Naive thymus-derived CD4-positive, alpha-beta T cell (primary cell): Measurements from ENCODE around the gene OXSR1. TPM values are rescaled to one million over a fixed set of nuclear protein-coding genes. Genes with fewer than 3 reads are reported as not detected.

Source experiments
- ATAC-seq: fragments of 150-1000 bp; cut with Tn5 transposase; 2 replicates; pipeline ENCODE4 v1.10.0; 2021; ENCODE audit warnings: mild to moderate bottlenecking, moderate library complexity
- CTCF ChIA-PET: fragments of 350-600 bp; sonication (Branson Sonifier 250); formaldehyde crosslinking; loops from one replicate; lab custom pipeline; 2021; ENCODE audit warnings: antibody characterized with exemption; lab: Charles Lee
- POLR2A ChIA-PET: fragments of 350-600 bp; sonication (Branson Sonifier 250); formaldehyde crosslinking; loops from one replicate; lab custom pipeline; 2021; ENCODE audit warnings: antibody characterized with exemption, inconsistent platforms; lab: Charles Lee
- DNase-seq, 9 donors: peaks; one replicate each; pipeline versions ENCODE4 v3.0.0 to v3.0.0-alpha.2; 2020 to 2022; ENCODE audit warnings: mixed read lengths in 1 of 9
- H3K27ac ChIP-seq: one replicate; pipeline ENCODE4 v1.7.0; 2013; ENCODE audit warnings: mild to moderate bottlenecking, low read depth, low read length, moderate library complexity
- H3K27me3 ChIP-seq, 2 donors: one replicate each; pipeline ENCODE4 v1.7.0; 2013; ENCODE audit warnings: low read length in 2 of 2, mild to moderate bottlenecking in 2 of 2, moderate library complexity in 2 of 2; ENCODE audit not compliant: control insufficient read depth in 2 of 2, insufficient read depth in 2 of 2
- H3K36me3 ChIP-seq, 3 experiments: 1 replicate in 2 of 3; 2 replicates in 1 of 3; pipeline ENCODE4 v1.7.0; 2013; ENCODE audit warnings: low read length in 3 of 3, mild to moderate bottlenecking in 3 of 3, moderate library complexity in 1 of 3; ENCODE audit not compliant: insufficient read depth in 3 of 3, control insufficient read depth in 2 of 3
- H3K4me1 ChIP-seq, 2 donors: one replicate each; pipeline ENCODE4 v1.7.0; 2013; ENCODE audit warnings: low read length in 2 of 2, mild to moderate bottlenecking in 2 of 2, moderate library complexity in 1 of 2; ENCODE audit not compliant: control insufficient read depth in 2 of 2, insufficient read depth in 2 of 2
- H3K4me3 ChIP-seq: 2 replicates; pipeline ENCODE4 v1.7.0; 2013; ENCODE audit warnings: mild to moderate bottlenecking, low read length
- H3K9me3 ChIP-seq, 3 experiments: 1 replicate in 2 of 3; 2 replicates in 1 of 3; pipeline ENCODE4 v1.7.0; 2013; ENCODE audit warnings: low read length in 3 of 3; ENCODE audit not compliant: control insufficient read depth in 2 of 3
- H3K27ac Mint-ChIP-seq, 9 donors: one replicate each; pipeline ENCODE4 v1.8.0; 2020 to 2022; ENCODE audit warnings: mixed read lengths in 9 of 9, mild to moderate bottlenecking in 8 of 9, moderate library complexity in 5 of 9, inconsistent platforms in 2 of 9
- H3K27me3 Mint-ChIP-seq, 5 donors: one replicate each; pipeline ENCODE4 v1.8.0; 2021 to 2022; ENCODE audit warnings: mixed read lengths in 5 of 5, mild to moderate bottlenecking in 1 of 5
- H3K36me3 Mint-ChIP-seq, 5 donors: one replicate each; pipeline ENCODE4 v1.8.0; 2020 to 2022; ENCODE audit warnings: mixed read lengths in 5 of 5, mild to moderate bottlenecking in 3 of 5, inconsistent platforms in 1 of 5
- H3K4me1 Mint-ChIP-seq, 7 donors: one replicate each; pipeline ENCODE4 v1.8.0; 2020 to 2022; ENCODE audit warnings: mixed read lengths in 7 of 7, mild to moderate bottlenecking in 3 of 7, inconsistent platforms in 1 of 7
- H3K4me3 Mint-ChIP-seq, 10 donors: one replicate each; pipeline ENCODE4 v1.8.0; 2020 to 2022; ENCODE audit warnings: mild to moderate bottlenecking in 10 of 10, mixed read lengths in 10 of 10, moderate library complexity in 6 of 10, inconsistent platforms in 2 of 10
- H3K9me3 Mint-ChIP-seq, 11 donors: one replicate each; pipeline ENCODE4 v1.8.0; 2020 to 2022; ENCODE audit warnings: mixed read lengths in 11 of 11, mild to moderate bottlenecking in 4 of 11, inconsistent platforms in 1 of 11, moderate library complexity in 1 of 11
- intact Hi-C, 2 donors: fragments of 100-400 bp; cut with micrococcal nuclease; formaldehyde crosslinking; loops; one replicate each; pipeline ENCODE4 v1.15.1; 2023
- polyA plus RNA-seq, 2 donors: library from polyadenylated mRNA; unstranded; fragments of 300-500 nt; fragmentation: Illumina TruSeq; gene quantifications; one replicate each; pipeline ENCODE4 v1.2.3, GENCODE V29; 2021
- total RNA-seq, 6 experiments: library from RNA in 5 of 6; stranded (reverse) in 5 of 6; gene quantifications; 1 replicate in 5 of 6; 2 replicates in 1 of 6; pipeline ENCODE4 v1.2.3 and lab custom pipeline; 2021 to 2026

OXSR1 gene
- total and polyA plus RNA-seq, 7 experiments from 2014 or later: 12.3 to 59.7 (median 35.9) TPM

GRCh38 chr3:38127611-38128302, 37.6 kb upstream of the OXSR1 start:
- no peak for DNase-seq
- Mint-ChIP-seq H3K36me3 (peaks cover 5 to 47% (median 17%) of the 10 kb centered on the region in 5 donors), H3K4me3 (no peak overlapping the region), H3K27me3 (no peaks in the 10 kb centered on the region), H3K9me3 (no peaks in the 10 kb centered on the region), H3K27ac (peak overlapping the region in 8 of 9 donors; percentile 18 to 89 (median 54)), H3K4me1 (peaks cover 8 to 29% (median 22%) of the 10 kb centered on the region in 7 donors)
- H3K36me3 ChIP-seq: peaks cover 23 to 95% (median 26%) of the 10 kb centered on the region in 3 experiments
- no peak overlapping the region for H3K4me3 ChIP-seq
- ChIA-PET POLR2A (interaction anchor here (1.0 to 1.4 kb wide), 2 partner anchors 9 to 37 kb away, joined by 3 to 5 read pairs; partner anchors contain the start of genes ACAA1 and OXSR1), CTCF (interaction anchor here (0.7 kb wide), 1 partner anchor 524 kb away, joined by 4 read pairs; no protein-coding TSS in a partner anchor)
- ATAC-seq: no peak
- H3K4me1 ChIP-seq: no peaks in the 10 kb centered on the region
- no peaks in the 10 kb centered on the region for H3K9me3 ChIP-seq
- H3K27ac ChIP-seq: peak overlapping the region; percentile 32
- no peaks in the 10 kb centered on the region for H3K27me3 ChIP-seq
- intact Hi-C loops: no loop called here

- DNase-seq: no peak
- Histone ChIP-seq H3K36me3 (peaks cover 23 to 95% (median 26%) of the 10 kb centered on the region in 3 experiments), H3K27ac (peak overlapping the region; percentile 32), H3K4me3 (no peak overlapping the region), H3K4me1 (no peaks in the 10 kb centered on the region), H3K9me3 (no peaks in the 10 kb centered on the region), H3K27me3 (no peaks in the 10 kb centered on the region)
- Mint-ChIP-seq H3K4me3 (no peak overlapping the region), H3K27me3 (no peaks in the 10 kb centered on the region), H3K27ac (peak overlapping the region in 4 of 9 donors; percentile 10 to 65 (median 46)), H3K36me3 (peaks cover 5 to 45% (median 17%) of the 10 kb centered on the region in 5 donors), H3K9me3 (no peaks in the 10 kb centered on the region), H3K4me1 (peaks cover 13 to 35% (median 25%) of the 10 kb centered on the region in 7 donors)
- ChIA-PET CTCF (no interaction called here), POLR2A (interaction anchor here (1.0 to 1.4 kb wide), 2 partner anchors 9 to 37 kb away, joined by 3 to 5 read pairs; partner anchors contain the start of genes ACAA1 and OXSR1)
- no peak for ATAC-seq
- intact Hi-C loops: no loop called here
Observed at GRCh38 chr3:38128303-38128655, 37.1 kb upstream of the OXSR1 start.

GRCh38 chr3:38129058-38129457, 36.3 kb upstream of the OXSR1 start:
- CTCF ChIA-PET: no interaction called here
- Mint-ChIP-seq H3K36me3 (peaks cover 5 to 45% (median 17%) of the 10 kb centered on the region in 5 donors), H3K4me3 (no peak overlapping the region), H3K4me1 (peaks cover 15 to 39% (median 30%) of the 10 kb centered on the region in 7 donors), H3K27ac (peak overlapping the region in 4 of 9 donors; percentile 36 to 78 (median 52)), H3K9me3 (no peaks in the 10 kb centered on the region), H3K27me3 (no peaks in the 10 kb centered on the region)
- intact Hi-C loops: no loop called here
- POLR2A ChIA-PET: interaction anchor here (1.0 to 1.4 kb wide), 2 partner anchors 8 to 36 kb away, joined by 3 to 5 read pairs; partner anchors contain the start of genes ACAA1 and OXSR1
- no peaks in the 10 kb centered on the region for H3K9me3 ChIP-seq
- no peaks in the 10 kb centered on the region for H3K27me3 ChIP-seq
- H3K4me1 ChIP-seq: no peaks in the 10 kb centered on the region
- H3K4me3 ChIP-seq: no peak overlapping the region
- no peak for DNase-seq
- H3K36me3 ChIP-seq: peaks cover 23 to 98% (median 26%) of the 10 kb centered on the region in 3 experiments
- ATAC-seq: no peak
- H3K27ac ChIP-seq: peak overlapping the region; percentile 26

- Mint-ChIP-seq H3K27me3 (no peaks in the 10 kb centered on the region), H3K36me3 (peaks cover 0 to 39% (median 12%) of the 10 kb centered on the region in 5 donors), H3K27ac (peak overlapping the region in 8 of 9 donors; percentile 14 to 73 (median 55)), H3K9me3 (no peaks in the 10 kb centered on the region), H3K4me3 (no peak overlapping the region), H3K4me1 (peaks cover 24 to 52% (median 44%) of the 10 kb centered on the region in 7 donors)
- ATAC-seq (no peak), DNase-seq (no peak)
- Histone ChIP-seq H3K27ac (peak overlapping the region; percentile 20), H3K9me3 (no peaks in the 10 kb centered on the region), H3K4me3 (no peak overlapping the region), H3K36me3 (peaks cover 20 to 90% (median 22%) of the 10 kb centered on the region in 3 experiments), H3K27me3 (no peaks in the 10 kb centered on the region), H3K4me1 (peaks cover 6 to 7% of the 10 kb centered on the region in 2 donors)
- ChIA-PET CTCF (no interaction called here), POLR2A (no interaction called here)
- intact Hi-C loops: loop anchor here (10.0 kb wide), 3 partner anchors 924 to 1274 kb away; partner anchors contain the start of genes RPSA (in 1 of the 2), SCN11A (in 1 of the 2), SLC25A38 (in 1 of the 2) and WDR48 (in 1 of the 2)
Observed at GRCh38 chr3:38130631-38131065, 34.7 kb upstream of the OXSR1 start.

- H3K9me3 ChIP-seq: no peaks in the 10 kb centered on the region
- intact Hi-C loops: loop anchor here (10.0 kb wide), 3 partner anchors 923 to 1273 kb away; partner anchors contain the start of genes RPSA (in 1 of the 2), SCN11A (in 1 of the 2), SLC25A38 (in 1 of the 2) and WDR48 (in 1 of the 2)
- Mint-ChIP-seq H3K27ac (peak overlapping the region in 6 of 9 donors; percentile 18 to 95 (median 60)), H3K4me3 (no peak overlapping the region), H3K9me3 (no peaks in the 10 kb centered on the region), H3K27me3 (no peaks in the 10 kb centered on the region), H3K36me3 (peaks cover 0 to 37% (median 12%) of the 10 kb centered on the region in 5 donors), H3K4me1 (peaks cover 32 to 57% (median 51%) of the 10 kb centered on the region in 7 donors)
- CTCF ChIA-PET: no interaction called here
- no peaks in the 10 kb centered on the region for H3K27me3 ChIP-seq
- H3K36me3 ChIP-seq: peaks cover 11 to 78% (median 17%) of the 10 kb centered on the region in 3 experiments
- DNase-seq: no peak
- no peak overlapping the region for H3K4me3 ChIP-seq
- H3K27ac ChIP-seq: peak overlapping the region; percentile 17
- POLR2A ChIA-PET: no interaction called here
- H3K4me1 ChIP-seq: peaks cover 7 to 14% of the 10 kb centered on the region in 2 donors
- ATAC-seq: peak; percentile 51
Observed at GRCh38 chr3:38131621-38132369, 33.5 kb upstream of the OXSR1 start.

GRCh38 chr3:38133209-38133556, 32.2 kb upstream of the OXSR1 start:
- Mint-ChIP-seq H3K9me3 (no peaks in the 10 kb centered on the region), H3K36me3 (peaks cover 0 to 34% (median 12%) of the 10 kb centered on the region in 5 donors), H3K27me3 (no peaks in the 10 kb centered on the region), H3K27ac (peak overlapping the region in 6 of 9 donors; percentile 22 to 95 (median 58)), H3K4me1 (peaks cover 35 to 70% (median 51%) of the 10 kb centered on the region in 7 donors), H3K4me3 (peak overlapping the region in 2 of 10 donors; percentile 23 to 49)
- ATAC-seq (no peak), DNase-seq (no peak)
- H3K36me3 ChIP-seq: peaks cover 0 to 65% (median 5%) of the 10 kb centered on the region in 3 experiments
- H3K4me3 ChIP-seq: no peak overlapping the region
- H3K9me3 ChIP-seq: no peaks in the 10 kb centered on the region
- H3K27me3 ChIP-seq: no peaks in the 10 kb centered on the region
- peaks cover 7 to 22% of the 10 kb centered on the region in 2 donors for H3K4me1 ChIP-seq
- CTCF ChIA-PET: no interaction called here
- POLR2A ChIA-PET: interaction anchor here (0.6 kb wide), 1 partner anchor 98 kb away, joined by 3 read pairs; no protein-coding TSS in a partner anchor
- intact Hi-C loops: loop anchor here (10.0 kb wide), 3 partner anchors 922 to 1272 kb away; partner anchors contain the start of genes RPSA (in 1 of the 2), SCN11A (in 1 of the 2), SLC25A38 (in 1 of the 2) and WDR48 (in 1 of the 2)
- H3K27ac ChIP-seq: peak overlapping the region; percentile 17
